OCI-M1 (cell line): ENCODE results near the gene RARB.

ENCODE experiments used
- DNase-seq: peaks from one replicate; lab custom pipeline; 2025; lab: John Stamatoyannopoulos, UW

RARB gene

DNA sequence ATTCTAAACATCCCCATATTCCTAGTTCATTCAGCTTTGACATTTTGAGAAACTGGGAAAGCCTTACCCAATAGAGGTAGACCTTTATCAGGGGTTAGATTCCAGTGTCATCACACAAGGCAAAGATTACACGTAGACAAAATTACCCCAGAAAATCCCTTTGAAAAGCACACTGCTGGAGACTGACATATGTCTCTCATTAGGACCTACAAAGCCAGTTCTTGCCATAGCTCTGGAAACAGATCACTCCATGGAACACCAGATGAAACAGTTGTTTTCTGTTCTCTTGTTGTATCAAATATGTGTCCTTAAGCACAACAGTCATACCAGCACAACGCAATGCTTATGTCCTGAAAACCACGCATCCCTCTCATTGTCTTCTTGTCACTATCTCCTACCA is 44.7 kb downstream of the RARB start:
- DNase-seq, result no peak

DNA sequence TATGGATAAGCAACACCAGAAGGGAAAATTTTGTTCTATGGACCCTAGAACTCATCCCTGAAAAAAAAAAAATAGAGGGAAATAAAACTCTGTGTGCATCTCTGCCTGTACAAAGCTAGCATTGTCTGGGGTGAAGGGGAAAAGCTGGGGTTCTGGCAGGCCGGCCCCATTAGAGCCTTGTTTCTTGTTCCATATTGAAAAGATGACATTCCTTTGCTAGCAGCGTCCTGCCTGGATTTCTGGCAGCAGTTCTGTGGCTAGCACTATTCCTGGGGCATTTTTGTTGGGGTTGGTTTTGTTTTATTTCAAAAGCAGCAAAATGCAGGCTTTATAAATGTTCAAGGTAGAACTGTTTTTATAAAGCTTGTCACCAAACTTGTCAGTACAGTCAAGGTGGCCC is 45.2 kb downstream of the RARB start:
- DNase-seq, result no peak

DNA sequence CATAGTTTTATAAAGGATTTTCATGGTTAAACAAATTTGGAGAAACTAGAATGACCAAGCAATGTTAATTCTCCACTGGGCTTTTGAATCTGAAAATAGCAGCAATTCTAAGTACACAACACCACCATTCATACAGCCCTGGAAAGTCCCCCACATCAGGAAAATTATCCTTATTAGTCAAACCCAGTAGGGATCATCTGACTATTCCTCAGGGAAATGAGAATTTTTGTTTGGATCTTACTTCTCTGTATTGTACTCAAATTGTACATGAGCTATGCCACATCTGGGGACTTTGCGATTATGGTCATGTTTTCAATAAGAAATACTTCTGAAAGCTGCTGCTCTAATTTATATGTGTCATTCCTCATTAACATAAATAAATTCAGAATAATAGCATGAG is 46.0 kb downstream of the RARB start:
- no peak for DNase-seq

DNA sequence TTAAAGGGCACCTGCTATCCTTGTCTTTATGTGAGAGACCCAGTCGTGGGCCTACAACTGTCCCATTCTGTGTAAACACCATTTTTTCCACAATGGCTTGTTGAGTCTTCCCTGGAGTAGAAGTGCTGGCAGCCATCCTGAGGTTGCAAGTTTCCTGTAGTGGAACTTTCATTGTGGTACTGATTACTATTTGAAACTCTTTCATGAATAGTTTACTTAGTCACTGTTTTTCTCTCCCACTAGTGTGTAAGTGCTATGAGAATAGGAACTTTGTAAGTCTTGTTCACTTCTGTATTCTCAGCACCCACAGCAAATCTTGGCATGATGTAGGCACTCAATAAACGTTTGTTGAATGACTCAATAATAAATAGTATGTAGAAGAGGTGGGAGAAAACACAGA is 48.6 kb downstream of the RARB start:
- DNase-seq, result no peak

DNA sequence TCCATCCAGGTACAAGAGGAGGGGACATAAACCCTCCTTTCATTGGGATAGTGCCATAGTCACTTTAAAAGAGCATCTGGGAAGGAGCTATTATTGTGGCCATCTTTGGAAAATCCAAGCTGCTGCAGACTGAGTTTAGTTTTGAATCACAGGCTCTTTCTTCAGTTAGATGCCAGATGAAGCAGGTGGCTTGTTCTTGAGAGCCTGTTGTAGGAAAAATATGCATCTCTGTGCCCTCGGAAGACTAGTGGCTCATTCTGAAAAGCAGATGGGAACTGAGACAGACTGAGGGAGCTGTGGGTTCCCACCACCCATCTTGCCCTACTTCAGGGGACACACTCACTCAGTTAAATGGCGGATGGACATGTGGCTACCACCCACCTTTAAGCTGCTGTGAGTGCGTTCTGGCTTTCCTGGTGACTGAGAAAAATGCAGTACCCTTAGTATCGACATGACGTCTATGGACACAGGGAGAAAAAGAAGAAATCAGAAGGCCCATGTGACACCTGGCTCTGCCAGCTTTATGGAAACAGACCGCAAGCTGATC is 50.2 kb downstream of the RARB start:
- DNase-seq, result no peak

DNA sequence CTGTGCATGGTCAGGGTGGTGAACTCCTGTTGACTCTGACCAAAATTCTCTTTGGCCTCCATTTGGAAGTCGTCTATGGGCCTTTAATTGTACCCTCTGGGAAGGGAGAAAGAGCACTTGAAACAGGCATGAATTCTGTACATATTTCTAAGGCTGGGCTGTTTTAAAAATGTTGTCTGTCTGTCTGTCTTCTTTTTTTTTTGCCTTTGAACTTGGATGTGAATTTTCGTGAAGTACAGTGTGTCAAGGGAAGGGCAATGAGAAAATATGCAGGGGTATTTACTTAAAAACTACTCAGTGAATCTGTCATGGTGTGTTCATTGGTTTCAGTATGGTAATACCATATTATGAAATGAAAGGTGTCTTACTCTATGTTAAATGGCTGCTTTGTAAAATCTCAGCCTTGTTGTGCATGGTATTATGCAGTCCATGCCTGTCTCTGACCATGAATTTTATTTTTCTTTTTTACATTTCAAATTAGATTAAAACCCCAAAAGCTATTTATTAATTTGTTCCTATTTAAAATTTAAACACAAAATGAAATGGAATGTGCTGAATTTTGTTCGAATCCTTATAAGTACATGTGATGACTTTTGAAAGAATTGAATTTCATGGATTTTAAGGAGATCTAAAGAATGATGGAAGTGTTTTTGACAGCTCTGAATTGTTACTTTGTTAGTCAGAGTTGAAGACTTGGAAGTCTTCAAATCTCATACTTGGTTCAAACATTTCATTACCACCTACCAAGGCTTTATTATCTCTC is 51.1 kb downstream of the RARB start:
- no peak for DNase-seq

DNA sequence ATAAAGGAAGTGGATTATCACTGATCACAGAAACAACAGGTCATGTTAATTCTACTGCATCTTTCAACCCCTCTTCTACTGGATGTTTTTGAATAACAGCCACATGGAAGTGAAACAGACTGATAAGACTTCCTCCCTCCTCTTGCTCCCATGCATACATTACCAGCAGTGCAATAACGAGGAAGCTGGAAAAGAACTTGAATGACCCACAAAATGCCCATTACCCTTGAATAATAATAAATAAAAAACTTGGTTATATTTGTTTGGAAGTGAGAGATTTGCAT is 51.6 kb downstream of the RARB start:
- DNase-seq, result peak; percentile 21

DNA sequence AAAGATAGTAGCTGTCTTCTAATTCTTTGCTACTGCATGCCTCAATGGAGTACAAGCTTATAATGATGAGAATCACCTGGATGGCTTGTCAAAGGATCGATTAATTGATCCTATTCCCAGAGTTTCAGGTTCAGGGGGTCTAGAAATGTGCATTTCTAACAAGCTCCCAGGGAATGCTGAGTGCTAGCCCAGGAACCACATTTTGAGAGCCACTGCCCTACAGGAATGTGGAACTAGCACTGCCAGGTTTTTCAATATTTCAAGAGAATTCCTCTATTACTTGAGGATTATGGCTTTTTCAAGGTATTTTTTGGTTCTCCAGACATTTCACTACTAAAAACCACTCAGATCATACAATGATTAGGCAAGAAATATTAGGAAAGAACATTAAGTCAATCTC is 52.7 kb downstream of the RARB start:
- no peak for DNase-seq

DNA sequence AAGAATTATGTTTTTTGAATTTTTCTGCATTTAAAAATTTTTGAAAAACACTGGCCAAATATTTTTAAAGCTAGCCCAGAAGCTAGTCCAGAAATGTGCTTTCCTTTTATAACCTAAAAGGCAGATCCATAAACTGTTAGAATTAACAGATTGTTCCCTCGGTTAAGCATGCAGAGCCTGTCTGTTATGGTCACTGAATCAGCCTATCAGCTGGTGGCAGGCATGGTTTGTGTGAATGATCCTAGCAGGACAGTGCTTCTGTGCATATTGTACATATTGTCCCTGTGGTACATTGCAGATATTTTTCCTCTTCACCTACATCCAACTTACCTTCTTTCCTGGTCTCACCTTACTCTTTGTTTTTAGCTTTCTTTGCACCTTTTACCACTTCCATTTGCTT is 53.3 kb downstream of the RARB start:
- peak; percentile 8 for DNase-seq

DNA sequence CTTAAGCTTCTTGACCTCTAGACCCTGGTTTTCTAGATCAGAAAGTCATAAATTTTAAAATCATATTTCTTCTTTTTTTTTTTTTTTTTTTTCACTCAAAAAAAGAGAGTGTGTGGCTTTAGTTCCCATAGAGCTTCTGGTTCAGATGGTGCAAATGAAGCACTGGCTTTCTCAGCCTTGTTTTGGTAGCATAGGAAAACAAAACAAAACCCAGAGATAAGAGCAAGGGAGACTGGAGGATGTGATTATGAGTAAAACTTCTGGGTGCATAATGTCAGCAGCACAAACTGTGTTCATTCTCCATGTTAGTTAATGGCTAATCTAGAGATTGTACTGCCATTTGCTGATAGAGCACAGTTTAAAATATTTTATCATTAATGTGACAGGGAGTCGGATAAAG is 55.4 kb downstream of the RARB start:
- no peak for DNase-seq

DNA sequence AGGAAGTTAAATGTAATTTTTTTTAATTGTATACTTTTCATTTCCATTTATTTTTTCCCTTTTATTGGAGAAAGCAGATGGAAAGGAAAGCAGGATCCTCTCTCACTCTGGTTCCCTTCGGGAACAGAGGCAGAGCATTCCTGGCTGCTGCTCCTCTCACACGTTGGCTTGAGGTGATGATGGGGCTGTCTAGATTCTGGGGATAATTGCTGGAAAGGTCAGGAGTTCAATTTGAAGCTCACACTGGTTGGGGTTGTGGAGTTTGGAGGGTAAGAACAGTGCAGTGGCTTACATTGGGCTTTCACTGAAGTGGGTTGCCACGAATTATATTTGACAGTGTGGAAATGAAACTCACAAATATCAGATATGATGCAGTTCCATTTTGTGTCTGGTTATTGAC is 57.6 kb downstream of the RARB start:
- no peak for DNase-seq

DNA sequence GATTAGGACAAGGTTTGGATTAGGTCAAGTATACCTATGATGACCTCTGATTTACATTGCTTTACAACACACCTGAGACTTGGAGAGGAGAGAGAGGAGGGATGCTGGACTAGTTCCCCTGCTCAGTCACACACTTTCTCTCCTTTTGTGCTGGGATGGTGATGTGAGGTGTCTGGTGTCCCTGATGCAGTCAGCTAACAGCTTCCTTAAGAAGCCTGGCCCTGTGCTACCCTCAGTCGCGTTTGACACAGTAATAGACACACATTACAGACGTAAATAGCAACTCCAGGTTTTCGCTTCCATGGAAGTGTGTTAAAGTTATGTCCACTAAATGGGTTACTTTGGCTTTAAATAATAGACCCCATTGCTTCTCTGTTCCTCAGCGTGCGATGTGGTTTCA is 58.9 kb downstream of the RARB start:
- DNase-seq, result no peak

DNA sequence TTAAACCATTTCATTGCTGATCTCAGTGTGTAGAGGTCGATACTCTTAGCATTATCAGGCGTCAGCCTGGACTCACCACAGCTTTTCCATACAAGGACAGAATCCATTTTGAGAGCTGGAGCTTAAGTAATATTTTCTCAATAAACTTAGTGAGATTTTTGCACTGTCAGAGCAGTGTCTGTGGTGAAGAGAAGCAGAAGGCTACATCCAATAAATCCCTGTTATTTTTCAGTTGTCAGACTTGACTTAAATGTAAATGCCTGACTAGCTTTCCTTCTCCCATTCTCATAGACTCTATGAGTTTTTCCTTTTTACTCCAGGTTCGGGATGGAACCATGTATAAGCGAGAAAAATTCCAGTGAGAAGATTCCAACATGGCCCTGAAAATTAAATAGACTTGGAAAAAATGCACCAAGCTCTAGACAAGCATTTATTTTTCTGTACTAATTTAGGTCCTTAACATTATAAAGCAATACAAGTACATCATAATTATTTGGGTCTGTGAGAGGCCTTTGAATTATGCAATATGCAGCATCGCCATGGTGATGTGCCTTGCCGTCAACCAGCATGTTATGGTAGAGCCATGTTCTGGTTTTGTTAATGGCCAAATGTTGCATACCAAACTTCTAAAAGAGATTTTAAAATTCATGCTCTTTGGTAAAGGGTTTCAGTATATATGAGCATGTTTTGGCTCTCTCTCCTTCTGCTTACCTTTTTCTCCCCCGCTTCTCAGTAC is 62.0 kb downstream of the RARB start:
- DNase-seq, result no peak

DNA sequence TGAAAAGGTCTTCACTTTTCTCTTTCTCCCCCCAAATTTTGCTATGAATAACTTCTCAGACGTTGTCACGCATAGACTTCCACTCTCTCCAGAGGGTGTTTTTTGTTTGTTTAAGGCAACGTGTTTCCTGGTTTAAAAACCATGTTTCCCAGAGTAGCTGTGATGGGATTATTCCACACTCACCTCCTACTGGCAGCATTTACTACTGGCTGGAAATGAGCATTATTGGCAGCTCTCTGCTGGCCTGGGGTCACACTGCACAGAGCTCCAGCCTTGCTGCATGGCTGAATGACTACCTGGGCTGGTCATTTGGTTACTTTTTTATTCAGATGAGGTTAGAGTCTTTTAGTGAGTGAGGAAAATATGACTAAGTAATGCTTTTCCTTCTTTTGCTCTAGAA is 65.2 kb downstream of the RARB start:
- no peak for DNase-seq

DNA sequence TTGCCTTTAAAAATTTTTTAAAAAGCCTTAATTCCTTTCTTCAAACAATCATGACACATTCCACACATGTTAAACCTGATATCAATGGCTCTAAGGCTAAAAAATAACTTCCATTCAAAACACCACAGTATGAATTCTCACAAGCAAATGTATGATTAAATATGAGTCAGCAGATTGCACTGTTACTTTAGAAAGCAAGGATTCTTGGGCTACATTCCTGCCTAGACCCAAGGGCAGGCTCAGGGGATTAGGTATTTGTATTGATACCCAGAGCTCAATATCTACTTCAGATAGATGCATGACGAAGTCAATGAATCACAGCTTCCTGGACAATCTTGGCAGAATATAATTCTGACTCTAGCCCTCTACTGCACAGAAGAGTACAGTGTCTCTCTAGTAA is 65.7 kb downstream of the RARB start:
- no peak for DNase-seq

DNA sequence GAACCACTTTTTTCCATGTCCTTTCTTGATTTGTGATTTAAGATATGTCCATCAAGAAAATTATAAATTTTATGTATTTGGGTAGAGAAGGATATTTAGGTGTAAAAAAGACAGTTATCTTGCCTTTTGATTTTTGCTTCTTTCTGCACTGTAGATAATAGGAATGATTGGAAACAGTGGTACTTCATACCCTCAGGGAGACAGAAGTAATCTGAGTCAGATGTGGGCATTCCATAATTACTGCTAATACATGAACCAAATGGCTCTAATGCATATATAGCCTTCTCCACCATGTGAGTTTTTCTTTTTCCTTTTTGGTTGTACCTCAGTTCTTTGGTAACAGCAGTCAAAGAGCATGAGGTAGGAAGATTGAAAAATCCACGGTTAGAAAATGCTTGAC is 67.2 kb downstream of the RARB start:
- no peak for DNase-seq

DNA sequence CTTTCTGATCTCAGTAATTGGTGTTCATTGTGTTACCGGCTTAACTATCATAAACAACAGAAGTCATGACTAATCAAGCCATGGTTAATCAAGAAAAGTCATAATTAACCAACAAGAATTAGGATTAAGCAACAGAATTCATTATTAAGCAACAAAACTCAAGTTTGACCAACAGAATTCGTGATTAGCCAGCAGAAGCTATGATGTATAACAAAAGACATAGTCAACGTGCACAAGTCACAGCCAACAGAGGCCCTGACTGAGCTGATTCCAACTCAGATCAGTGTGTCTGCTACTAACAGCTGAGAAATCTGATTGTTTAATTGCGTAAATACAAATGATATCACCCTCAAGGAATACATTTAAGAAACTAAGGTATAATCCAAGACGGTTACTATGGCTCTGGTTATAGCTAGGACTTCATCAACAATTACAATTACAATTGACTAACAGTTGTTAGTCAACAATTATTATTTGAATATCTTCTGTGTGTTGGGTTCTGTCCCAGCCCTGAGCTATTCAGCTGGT is 67.7 kb downstream of the RARB start:
- no peak for DNase-seq

DNA sequence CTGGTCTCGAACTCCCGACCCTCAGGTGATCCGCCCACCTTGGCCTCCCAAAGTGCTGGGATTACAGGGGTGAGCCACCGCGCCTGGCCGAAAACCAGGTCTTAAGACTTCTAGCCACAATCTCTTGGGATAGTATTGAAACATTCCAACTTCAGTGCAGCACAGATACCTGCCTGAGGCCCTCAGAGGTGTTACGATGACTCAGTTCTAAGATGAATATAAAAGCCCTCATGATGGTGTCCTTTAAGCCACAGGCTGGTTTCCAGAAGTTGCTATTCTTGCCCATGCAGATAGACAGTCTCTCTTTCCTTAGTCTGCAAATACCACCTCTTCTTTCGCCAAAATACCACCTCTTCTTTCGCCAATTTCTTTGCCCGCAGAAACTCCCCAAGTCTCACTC is 69.0 kb downstream of the RARB start:
- no peak for DNase-seq

DNA sequence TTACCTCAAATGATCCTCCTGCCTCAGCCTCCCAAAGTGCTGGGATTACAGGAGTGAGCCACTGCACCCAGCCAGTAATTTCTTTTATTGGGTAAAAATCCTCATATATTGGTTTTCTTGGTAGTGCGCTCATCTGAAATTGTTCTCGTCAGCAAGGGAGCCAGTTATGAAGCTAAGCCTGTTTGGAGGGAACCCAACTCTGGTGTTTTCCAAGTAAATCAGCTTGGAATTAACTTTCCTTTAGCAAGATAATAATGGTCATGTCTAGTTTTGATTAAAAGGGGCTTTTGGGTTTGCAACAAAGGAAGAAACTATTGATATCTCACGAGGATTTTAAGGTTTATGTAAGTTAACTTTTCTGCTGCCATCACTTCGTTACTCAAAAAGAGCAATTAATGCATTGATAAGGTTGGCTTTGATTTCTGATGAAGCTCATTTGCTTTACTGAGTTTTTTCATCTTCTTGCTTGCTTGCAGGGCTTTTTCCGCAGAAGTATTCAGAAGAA is 72.7 kb downstream of the RARB start:
- DNase-seq, result no peak

DNA sequence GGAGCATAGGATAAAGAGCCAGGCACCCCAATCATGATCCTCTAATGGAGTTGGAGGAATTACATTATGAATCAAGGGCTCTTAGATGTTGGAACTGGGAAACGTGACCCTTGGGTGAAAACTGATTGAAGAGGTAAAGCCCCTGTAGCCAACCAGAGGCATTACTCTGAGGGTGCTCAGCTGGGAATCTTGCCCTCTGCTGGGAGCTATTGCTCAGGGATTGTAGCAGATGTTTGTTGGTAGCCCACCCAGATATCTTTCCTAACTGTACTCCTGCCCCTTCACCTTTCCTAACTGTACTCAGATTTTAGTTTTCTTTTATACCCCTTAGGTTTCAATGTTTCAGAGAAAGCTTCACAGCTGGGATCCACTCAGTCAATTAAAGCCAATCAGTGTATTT is 74.2 kb downstream of the RARB start:
- no peak for DNase-seq

DNA sequence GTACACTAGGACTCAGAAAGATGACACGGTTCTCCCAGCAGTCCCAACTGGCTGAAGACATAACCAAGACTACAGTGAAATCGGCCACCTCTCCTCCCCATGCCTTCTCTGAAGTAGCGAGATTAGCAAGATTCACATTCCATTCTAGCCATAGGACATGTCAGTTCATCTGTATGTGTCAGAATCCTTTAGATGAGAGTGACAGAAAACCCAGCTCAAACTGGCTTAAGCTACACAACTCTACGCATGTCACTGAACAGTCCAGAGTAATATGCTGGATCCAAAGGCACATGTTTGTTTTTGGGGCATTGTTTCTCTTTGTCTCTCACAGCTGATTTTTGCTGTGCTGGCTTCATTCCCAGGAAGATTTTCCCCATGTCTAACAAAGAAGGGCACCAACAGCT is 75.8 kb downstream of the RARB start:
- no peak for DNase-seq

DNA sequence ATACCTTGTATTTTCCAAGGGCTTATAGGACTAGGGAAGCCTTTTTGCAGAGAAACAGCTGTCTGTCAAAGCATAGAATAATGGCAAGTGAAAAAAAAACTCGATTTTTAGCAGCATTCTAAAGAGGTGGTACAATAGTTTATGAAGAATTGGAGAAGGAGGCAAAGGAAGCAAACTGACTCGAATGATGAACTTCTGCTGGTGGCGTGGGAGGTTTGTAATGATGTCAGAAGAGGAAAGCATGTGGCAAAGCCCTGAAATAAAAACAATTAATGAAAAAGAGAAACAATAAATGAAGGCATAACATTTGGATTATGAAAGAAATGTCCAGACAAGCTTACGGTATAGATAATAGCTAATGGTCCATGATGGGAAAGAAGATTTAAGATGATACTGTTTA is 77.5 kb downstream of the RARB start:
- DNase-seq, result no peak

DNA sequence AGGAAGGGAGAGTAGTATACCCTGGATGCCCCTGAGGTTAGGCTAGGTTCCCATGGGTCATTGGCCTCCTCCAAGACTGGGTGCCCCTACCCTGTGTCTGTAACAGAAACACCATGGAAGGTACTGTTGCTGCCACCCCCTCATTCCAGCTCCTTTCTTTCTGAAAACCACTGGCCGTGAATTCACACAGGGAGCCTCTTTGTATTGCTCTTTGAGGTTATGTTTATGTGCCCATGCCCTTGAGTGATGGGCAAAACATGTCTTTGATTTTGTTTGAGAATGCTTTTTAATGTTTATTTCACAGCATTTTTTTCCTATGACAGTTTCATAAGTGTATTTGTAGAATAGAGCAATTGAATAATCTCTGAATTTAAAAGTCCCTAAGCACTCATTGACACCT is 79.7 kb downstream of the RARB start:
- DNase-seq, result no peak
